ENCODE data around the gene PATJ. TPM values are rescaled to one million over a fixed set of nuclear protein-coding genes. Genes with fewer than 3 reads are reported as not detected.

The PATJ gene
- total and polyA plus RNA-seq, 2 experiments from 2014 or later, result 35.3 to 68.4 TPM

- DNase-seq (ENCODE audit: low spot score), result peak; percentile 63
Observed at GRCh38 chr1:62103846-62104245, 361.6 kb downstream of the PATJ start.

GRCh38 chr1:62107923-62108322, 365.6 kb downstream of the PATJ start:
- H3K4me1 Mint-ChIP-seq, result peaks cover 21% of the 10 kb centered on the region
- H3K36me3 Mint-ChIP-seq (ENCODE audit: low read depth), result no peaks in the 10 kb centered on the region
- H3K27me3 ChIP-seq (ENCODE audit: insufficient read depth), result no peaks in the 10 kb centered on the region
- H3K4me1 ChIP-seq (ENCODE audit: insufficient read depth), result peaks cover 15% of the 10 kb centered on the region
- H3K79me2 ChIP-seq (replicated peaks; ENCODE audit: insufficient read depth), result no peaks in the 10 kb centered on the region
- no peak overlapping the region for H3K4me2 ChIP-seq
- no peak overlapping the region for H3K27ac ChIP-seq (ENCODE audit: low read depth)
- no peaks in the 10 kb centered on the region for H3K27me3 Mint-ChIP-seq (ENCODE audit: insufficient read depth, low read depth, poor library complexity)
- H3K4me3 Mint-ChIP-seq, result no peak overlapping the region
- no peaks in the 10 kb centered on the region for H3K36me3 ChIP-seq (ENCODE audit: insufficient read depth)
- ATAC-seq (no peak), DNase-seq (ENCODE audit: low spot score) (no peak)
- H2AFZ ChIP-seq, result no peak overlapping the region
- no peak overlapping the region for H3K27ac Mint-ChIP-seq
- no peak overlapping the region for H3K4me3 ChIP-seq
- no peaks in the 10 kb centered on the region for H4K20me1 ChIP-seq (replicated peaks; ENCODE audit: insufficient read depth)
- H3F3A ChIP-seq (replicated peaks; ENCODE audit: low read depth), result peaks cover 10% of the 10 kb centered on the region; the same call in 1 of the 2 replicates
- H3K9me2 ChIP-seq (ENCODE audit: insufficient read depth), result no peaks in the 10 kb centered on the region
- H3K9me3 Mint-ChIP-seq, result no peaks in the 10 kb centered on the region
- TF ChIP-seq STAT1 (IDR thresholded peaks at IDR 0.05; ENCODE audit: unreplicated experiment) (no peak), ZNF114 (CRISPR knock-in tag; IDR thresholded peaks at IDR 0.05) (no peak), ZNF331 (CRISPR knock-in tag; IDR thresholded peaks at IDR 0.05; ENCODE audit: low read depth) (no peak), NANOG (IDR thresholded peaks at IDR 0.05; ENCODE audit: borderline replicate concordance) (no peak), EZH2phosphoT487 (IDR thresholded peaks at IDR 0.05; ENCODE audit: unreplicated experiment) (no peak), JUNB (IDR thresholded peaks at IDR 0.05; ENCODE audit: unreplicated experiment) (no peak), CREB1 (CRISPR knock-in tag; IDR thresholded peaks at IDR 0.05; ENCODE audit: low read depth) (no peak), REST (IDR thresholded peaks at IDR 0.05; ENCODE audit: unreplicated experiment) (no peak), EZH2 (IDR thresholded peaks at IDR 0.05; ENCODE audit: low read depth, unreplicated experiment) (no peak)
- TF ChIP-seq, protein P1, sequence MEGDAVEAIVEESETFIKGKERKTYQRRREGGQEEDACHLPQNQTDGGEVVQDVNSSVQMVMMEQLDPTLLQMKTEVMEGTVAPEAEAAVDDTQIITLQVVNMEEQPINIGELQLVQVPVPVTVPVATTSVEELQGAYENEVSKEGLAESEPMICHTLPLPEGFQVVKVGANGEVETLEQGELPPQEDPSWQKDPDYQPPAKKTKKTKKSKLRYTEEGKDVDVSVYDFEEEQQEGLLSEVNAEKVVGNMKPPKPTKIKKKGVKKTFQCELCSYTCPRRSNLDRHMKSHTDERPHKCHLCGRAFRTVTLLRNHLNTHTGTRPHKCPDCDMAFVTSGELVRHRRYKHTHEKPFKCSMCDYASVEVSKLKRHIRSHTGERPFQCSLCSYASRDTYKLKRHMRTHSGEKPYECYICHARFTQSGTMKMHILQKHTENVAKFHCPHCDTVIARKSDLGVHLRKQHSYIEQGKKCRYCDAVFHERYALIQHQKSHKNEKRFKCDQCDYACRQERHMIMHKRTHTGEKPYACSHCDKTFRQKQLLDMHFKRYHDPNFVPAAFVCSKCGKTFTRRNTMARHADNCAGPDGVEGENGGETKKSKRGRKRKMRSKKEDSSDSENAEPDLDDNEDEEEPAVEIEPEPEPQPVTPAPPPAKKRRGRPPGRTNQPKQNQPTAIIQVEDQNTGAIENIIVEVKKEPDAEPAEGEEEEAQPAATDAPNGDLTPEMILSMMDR (conservative IDR thresholded peaks at IDR 0.05; ENCODE audit: low read depth in 2 of 2), result no peak

More at GRCh38 chr1:62103846-62104245, 361.6 kb downstream of the PATJ start:
- Histone ChIP-seq H4K20me1 (replicated peaks; ENCODE audit: insufficient read depth) (no peaks in the 10 kb centered on the region), H3K27me3 (ENCODE audit: insufficient read depth) (no peaks in the 10 kb centered on the region), H3K79me2 (replicated peaks; ENCODE audit: insufficient read depth) (no peaks in the 10 kb centered on the region), H3K4me2 (peak overlapping the region; percentile 58), H3K4me3 (no peak overlapping the region), H3K9me2 (ENCODE audit: insufficient read depth) (no peaks in the 10 kb centered on the region), H3F3A (replicated peaks; ENCODE audit: low read depth) (peaks cover 10% of the 10 kb centered on the region; the same call in 1 of the 2 replicates), H3K27ac (ENCODE audit: low read depth) (peak overlapping the region; percentile 68; the same call in 1 of the 2 replicates), H3K36me3 (ENCODE audit: insufficient read depth) (no peaks in the 10 kb centered on the region), H2AFZ (no peak overlapping the region), H3K4me1 (ENCODE audit: insufficient read depth) (peaks cover 15% of the 10 kb centered on the region)
- TF ChIP-seq CREB1 (CRISPR knock-in tag; IDR thresholded peaks at IDR 0.05; ENCODE audit: low read depth) (no peak), POLR2AphosphoS5 (IDR thresholded peaks at IDR 0.05; ENCODE audit: low read depth) (no peak), NANOG (IDR thresholded peaks at IDR 0.05; ENCODE audit: borderline replicate concordance) (no peak), ZNF331 (CRISPR knock-in tag; IDR thresholded peaks at IDR 0.05; ENCODE audit: low read depth) (no peak), STAT1 (IDR thresholded peaks at IDR 0.05; ENCODE audit: unreplicated experiment) (no peak), JUNB (IDR thresholded peaks at IDR 0.05; ENCODE audit: unreplicated experiment) (no peak)
- TF ChIP-seq, protein P1 (conservative IDR thresholded peaks at IDR 0.05; ENCODE audit: low read depth in 2 of 2), result no peak
- H3K36me3 Mint-ChIP-seq (ENCODE audit: low read depth), result peaks cover 12% of the 10 kb centered on the region; the same call in 2 of the 3 replicates
- peaks cover 14% of the 10 kb centered on the region for H3K4me1 Mint-ChIP-seq
- no peak overlapping the region for H3K4me3 Mint-ChIP-seq
- no peaks in the 10 kb centered on the region for H3K9me3 Mint-ChIP-seq
- H3K27ac Mint-ChIP-seq, result 0 out of 2 replicates have a peak overlapping the region, but pooled peaks have one; percentile 13
- H3K27me3 Mint-ChIP-seq (ENCODE audit: insufficient read depth, low read depth, poor library complexity), result no peaks in the 10 kb centered on the region
- ATAC-seq, result peak; percentile 74
